H1 (cell line): ENCODE measurements around the gene DUOXA1.

Source experiments
- ATF3 ChIP-seq: IDR thresholded peaks from 2 replicates; pipeline ENCODE4 v1.6.1; 2011; ENCODE audit warnings: low read depth, mild to moderate bottlenecking, low read length; ENCODE audit not compliant: insufficient read depth
- BACH1 ChIP-seq: IDR thresholded peaks from 2 replicates; pipeline ENCODE4 v1.6.1; 2012; ENCODE audit warnings: low read length, improper control_type of control experiment
- EZH2 ChIP-seq: fragments of 200-600 bp; sonication (generic); IDR thresholded peaks from 2 replicates; pipeline ENCODE4 v1.7.1; 2012; ENCODE audit warnings: low read depth, mild to moderate bottlenecking, moderate library complexity, low read length, inconsistent platforms; ENCODE audit not compliant: severe bottlenecking
- POLR2A ChIP-seq, 2 experiments: IDR thresholded peaks; 1 replicate in 1 of 2; 2 replicates in 1 of 2; pipeline ENCODE4 v1.6.1; 2011; ENCODE audit warnings: low read depth in 2 of 2, low read length in 2 of 2, mild to moderate bottlenecking in 2 of 2; ENCODE audit errors: control extremely low read depth in 1 of 2
- SUZ12 ChIP-seq: fragments of 200-600 bp; sonication (generic); IDR thresholded peaks from 2 replicates; pipeline ENCODE4 v1.6.1; 2012; ENCODE audit warnings: mild to moderate bottlenecking, inconsistent platforms, low read length, moderate library complexity, mixed read lengths
- TCF12 ChIP-seq: IDR thresholded peaks from 2 replicates; pipeline ENCODE4 v1.6.1; 2011; ENCODE audit warnings: low read depth, mild to moderate bottlenecking, low read length
- TF ChIP-seq, protein P1 (sequence below), 3 experiments: IDR thresholded peaks; 1 replicate in 2 of 3; 2 replicates in 1 of 3; pipeline versions ENCODE4 v1.5.1 to v1.6.1; 2011; ENCODE audit warnings: low read length in 3 of 3, mild to moderate bottlenecking in 3 of 3, inconsistent platforms in 2 of 3, low read depth in 1 of 3, moderate library complexity in 1 of 3; ENCODE audit not compliant: insufficient read depth in 1 of 3; ENCODE audit errors: control extremely low read depth in 1 of 3

DNA sequence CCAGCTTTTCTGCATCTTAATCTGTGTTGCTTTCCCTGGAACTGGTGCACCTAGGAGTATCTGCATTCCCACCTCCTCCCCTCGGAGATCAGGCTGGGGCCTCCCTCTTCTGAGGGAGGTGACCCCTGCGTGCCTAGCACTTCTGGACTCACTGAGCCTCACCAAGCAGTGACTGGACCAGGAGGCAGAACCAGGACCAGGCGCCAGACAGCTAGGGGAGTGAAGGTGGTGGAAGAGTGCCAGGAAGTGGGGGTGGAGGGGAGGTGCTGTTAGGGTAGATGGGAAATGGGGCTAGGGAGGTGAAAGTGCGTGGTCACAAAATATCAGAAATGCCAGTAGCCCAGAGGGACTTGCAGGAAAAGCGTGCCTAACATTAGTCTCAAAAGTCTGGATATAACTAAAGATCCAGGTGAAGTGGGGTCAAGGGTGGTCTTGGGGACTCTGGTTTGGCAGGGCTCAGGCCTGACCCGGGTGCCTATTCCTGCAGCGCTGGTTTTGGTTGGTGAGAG, 14.3 kb downstream of the DUOXA1 start:
- TF ChIP-seq, protein P1, sequence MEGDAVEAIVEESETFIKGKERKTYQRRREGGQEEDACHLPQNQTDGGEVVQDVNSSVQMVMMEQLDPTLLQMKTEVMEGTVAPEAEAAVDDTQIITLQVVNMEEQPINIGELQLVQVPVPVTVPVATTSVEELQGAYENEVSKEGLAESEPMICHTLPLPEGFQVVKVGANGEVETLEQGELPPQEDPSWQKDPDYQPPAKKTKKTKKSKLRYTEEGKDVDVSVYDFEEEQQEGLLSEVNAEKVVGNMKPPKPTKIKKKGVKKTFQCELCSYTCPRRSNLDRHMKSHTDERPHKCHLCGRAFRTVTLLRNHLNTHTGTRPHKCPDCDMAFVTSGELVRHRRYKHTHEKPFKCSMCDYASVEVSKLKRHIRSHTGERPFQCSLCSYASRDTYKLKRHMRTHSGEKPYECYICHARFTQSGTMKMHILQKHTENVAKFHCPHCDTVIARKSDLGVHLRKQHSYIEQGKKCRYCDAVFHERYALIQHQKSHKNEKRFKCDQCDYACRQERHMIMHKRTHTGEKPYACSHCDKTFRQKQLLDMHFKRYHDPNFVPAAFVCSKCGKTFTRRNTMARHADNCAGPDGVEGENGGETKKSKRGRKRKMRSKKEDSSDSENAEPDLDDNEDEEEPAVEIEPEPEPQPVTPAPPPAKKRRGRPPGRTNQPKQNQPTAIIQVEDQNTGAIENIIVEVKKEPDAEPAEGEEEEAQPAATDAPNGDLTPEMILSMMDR (IDR thresholded peaks at IDR 0.05; ENCODE audit: control extremely low read depth in 1 of 3, insufficient read depth in 1 of 3, low read depth in 1 of 3, low read length in 3 of 3), result no peak
- TF ChIP-seq POLR2A (IDR thresholded peaks at IDR 0.05; ENCODE audit: control extremely low read depth in 1 of 2, low read depth in 2 of 2, low read length in 2 of 2) (no peak), TCF12 (no peak), EZH2 (no peak), SUZ12 (no peak; the same call in 1 of the 2 replicates), ATF3 (no peak), BACH1 (no peak)
